GM12801 (cell line): ENCODE results near the gene SEPTIN5.

Source experiments
- TF ChIP-seq, protein P1 (sequence below): IDR thresholded peaks from one replicate; pipeline ENCODE4 v1.5.1; 2011; ENCODE audit warnings: control low read depth; ENCODE audit not compliant: insufficient read length; ENCODE audit errors: extremely low read depth

Gene SEPTIN5

DNA sequence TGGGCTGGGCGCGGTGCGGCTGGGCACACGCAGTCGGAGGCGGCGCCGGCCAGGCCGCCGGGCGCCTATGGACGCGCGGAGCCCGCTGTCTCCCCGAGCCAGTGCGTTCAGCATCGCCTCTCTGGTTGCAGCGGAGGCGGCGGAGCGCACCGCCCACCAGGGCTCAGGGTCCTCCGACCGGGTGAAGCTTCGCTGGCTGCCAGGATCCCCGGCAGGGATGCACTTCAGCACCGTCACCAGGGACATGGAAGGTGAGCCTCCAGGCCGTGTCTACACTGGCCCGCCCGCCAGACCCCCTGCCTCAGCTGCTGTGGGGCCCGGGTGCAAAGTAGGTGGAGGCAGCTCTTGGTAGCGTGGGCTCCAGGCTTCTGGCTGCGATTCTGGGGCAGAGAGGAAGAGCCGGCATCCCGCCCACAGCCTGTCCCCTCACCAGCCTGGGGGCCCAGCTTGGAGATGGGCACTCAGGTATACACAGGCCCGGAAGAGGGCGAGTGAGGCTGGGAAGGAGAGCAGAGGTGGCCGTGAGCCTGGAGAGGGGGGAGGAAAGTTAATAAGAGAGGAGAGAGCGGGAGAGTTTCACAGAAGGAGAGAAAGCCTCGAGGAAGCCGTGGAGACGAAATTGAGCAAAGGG lies 45.2 kb downstream of the SEPTIN5 start:
- TF ChIP-seq, protein P1, sequence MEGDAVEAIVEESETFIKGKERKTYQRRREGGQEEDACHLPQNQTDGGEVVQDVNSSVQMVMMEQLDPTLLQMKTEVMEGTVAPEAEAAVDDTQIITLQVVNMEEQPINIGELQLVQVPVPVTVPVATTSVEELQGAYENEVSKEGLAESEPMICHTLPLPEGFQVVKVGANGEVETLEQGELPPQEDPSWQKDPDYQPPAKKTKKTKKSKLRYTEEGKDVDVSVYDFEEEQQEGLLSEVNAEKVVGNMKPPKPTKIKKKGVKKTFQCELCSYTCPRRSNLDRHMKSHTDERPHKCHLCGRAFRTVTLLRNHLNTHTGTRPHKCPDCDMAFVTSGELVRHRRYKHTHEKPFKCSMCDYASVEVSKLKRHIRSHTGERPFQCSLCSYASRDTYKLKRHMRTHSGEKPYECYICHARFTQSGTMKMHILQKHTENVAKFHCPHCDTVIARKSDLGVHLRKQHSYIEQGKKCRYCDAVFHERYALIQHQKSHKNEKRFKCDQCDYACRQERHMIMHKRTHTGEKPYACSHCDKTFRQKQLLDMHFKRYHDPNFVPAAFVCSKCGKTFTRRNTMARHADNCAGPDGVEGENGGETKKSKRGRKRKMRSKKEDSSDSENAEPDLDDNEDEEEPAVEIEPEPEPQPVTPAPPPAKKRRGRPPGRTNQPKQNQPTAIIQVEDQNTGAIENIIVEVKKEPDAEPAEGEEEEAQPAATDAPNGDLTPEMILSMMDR, result no peak

DNA sequence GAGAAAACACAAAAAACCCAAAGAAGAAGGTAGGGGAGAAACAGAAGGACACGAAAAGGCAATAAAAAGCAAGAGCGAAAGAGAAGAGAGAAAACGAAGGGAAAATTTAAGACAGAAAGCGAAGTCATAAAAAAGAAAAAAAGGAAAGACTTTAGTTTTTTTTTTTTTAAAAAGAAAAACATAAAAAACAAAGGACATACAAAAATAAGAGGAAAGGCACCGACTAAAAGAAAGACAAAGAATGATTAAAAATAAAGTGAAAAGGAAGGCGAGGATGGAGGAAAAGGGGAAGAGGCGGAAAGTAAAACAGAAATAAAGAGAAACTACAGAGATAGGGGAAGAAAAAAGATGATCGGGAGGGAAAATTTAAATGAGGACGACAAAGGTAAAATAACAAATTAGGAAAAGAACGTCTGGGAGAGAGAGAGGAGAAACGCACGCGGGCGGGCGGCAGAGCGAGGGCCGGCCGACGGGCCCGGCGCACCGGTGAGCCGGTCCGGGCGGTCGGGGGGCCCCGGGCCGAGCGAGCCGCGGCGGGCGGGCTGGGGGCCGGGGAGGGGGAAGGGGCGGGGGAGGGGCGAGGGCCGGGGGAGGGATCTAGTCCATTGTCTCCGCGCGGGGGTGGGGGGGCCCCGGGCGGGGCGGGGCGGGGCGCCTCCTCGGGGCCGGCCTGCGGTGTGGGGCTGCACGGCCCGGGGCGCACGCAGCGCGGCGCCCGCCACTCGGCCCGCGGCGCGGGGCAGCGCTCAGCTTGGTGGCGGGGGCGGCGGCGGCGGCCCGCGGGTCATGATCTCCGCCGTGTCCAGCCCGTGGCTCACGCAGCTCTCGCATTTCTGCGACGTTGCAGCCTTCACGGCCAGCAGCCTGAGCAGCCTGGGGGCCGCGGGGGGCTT lies 46.0 kb downstream of the SEPTIN5 start, which contains the start of gene TBX1:
Gene TBX1 (plus strand): TSS at position 721 of the 893 bp plus-strand sequence. CDS start 66 bp downstream, at position 787.
- TF ChIP-seq, protein P1, result no peak

DNA sequence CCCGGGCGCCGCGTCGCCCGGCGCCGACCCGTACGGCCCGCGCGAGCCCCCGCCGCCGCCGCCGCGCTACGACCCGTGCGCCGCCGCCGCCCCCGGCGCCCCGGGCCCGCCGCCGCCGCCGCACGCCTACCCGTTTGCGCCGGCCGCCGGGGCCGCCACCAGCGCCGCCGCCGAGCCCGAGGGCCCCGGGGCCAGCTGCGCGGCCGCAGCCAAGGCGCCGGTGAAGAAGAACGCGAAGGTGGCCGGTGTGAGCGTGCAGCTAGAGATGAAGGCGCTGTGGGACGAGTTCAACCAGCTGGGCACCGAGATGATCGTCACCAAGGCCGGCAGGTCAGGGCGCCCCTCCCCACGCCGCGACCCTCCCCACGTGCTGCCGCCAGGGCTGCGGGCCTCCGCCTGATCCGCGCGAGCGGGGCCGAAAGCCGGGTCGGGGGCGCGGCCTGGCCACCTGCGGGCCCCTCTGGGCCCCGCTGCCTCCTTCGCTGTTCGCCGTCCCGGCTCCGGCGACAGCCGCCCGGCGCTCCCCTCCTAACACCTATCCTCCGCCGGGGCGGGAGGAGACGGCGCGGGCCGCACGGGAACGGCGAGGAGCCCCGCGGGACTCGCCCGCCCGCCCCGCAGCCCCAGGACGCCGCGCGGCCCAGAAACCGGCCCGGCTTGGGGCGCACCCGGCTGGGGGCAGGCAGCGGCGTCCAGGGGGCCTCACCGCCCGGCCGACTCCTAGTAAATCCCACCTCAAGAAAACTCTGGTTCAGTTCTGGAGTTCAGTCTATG lies 46.8 kb downstream of the SEPTIN5 start:
- TF ChIP-seq, protein P1, result no peak

DNA sequence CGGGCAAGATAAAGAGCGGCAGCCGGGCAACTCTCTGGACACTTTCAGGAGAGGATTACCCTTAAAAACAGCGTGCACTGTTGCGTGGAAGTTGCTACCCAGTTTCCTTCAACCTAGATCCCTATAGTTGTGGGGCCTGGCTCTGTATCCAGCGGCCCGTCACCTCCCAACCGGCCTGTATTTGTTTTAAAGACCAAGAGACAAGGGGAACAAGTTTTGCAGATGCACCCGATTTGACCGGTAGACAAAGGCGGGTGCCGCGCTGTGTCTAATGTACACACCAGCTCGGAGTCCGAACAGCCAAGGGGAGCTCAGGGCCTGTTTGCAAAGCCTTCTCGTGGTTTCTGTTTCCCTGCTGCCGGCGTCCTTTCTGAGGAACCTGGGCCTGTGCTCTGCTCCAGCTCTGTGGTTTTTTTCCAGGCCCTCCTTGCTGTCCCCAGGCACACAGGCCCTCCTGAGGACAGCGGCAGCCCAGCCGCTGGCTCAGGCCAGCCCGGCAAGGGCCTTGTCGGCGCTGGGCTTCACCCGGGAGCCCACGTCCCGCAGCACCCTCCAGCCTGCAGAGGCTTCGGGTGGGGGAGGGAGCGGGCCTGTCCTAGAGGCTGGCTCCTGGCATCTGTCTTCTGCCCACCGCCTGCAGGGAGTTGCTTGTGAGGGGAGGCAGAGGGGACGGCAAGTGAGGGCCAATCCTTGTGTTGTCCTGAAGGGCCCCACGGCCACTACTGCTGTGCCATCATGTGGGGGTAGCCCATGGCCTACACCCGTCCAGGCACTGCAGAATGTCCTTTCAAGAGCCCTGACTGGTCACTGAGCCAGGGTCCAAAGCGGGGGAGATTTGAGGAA lies 47.6 kb downstream of the SEPTIN5 start:
- TF ChIP-seq, protein P1, result no peak

DNA sequence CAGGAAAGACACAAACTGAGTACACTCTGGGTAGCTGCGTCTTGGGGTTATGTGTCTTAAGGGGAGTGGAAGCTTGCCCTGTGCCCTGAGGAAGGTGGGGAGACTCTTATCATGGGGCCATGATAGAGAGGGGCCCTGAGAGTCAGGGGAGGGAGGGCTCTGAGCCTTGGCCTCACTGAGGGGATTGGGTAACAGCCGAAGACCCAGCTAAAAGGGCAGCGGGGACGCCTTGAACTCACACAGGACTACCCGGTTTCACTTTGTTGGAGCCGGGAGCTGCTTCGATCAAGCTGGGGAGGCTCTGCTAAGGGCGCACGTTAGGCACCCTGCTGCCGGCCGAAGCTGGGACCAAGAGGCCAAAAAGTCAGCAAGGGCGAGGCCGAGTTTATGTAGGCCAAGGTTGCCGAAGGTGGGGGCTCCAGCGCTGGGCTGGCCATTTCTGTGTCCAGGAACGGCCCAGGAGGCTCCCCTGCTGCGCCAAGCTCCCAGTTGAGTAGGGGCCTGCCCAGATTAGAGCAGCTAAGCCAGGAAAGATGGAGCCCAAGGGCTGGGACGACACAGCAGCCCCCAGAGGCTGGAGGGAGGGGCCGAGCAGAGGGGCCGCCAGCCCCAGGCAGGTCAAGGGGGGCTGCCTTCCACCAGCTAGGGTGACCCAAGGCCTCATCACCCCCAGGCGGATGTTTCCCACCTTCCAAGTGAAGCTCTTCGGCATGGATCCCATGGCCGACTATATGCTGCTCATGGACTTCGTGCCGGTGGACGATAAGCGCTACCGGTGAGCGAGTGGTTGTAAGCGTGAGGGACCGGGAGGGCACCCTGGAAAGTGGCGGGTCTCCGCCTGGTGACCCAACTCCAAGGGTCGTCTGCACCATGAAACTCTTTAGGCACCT lies 48.5 kb downstream of the SEPTIN5 start:
- TF ChIP-seq, protein P1, result no peak

DNA sequence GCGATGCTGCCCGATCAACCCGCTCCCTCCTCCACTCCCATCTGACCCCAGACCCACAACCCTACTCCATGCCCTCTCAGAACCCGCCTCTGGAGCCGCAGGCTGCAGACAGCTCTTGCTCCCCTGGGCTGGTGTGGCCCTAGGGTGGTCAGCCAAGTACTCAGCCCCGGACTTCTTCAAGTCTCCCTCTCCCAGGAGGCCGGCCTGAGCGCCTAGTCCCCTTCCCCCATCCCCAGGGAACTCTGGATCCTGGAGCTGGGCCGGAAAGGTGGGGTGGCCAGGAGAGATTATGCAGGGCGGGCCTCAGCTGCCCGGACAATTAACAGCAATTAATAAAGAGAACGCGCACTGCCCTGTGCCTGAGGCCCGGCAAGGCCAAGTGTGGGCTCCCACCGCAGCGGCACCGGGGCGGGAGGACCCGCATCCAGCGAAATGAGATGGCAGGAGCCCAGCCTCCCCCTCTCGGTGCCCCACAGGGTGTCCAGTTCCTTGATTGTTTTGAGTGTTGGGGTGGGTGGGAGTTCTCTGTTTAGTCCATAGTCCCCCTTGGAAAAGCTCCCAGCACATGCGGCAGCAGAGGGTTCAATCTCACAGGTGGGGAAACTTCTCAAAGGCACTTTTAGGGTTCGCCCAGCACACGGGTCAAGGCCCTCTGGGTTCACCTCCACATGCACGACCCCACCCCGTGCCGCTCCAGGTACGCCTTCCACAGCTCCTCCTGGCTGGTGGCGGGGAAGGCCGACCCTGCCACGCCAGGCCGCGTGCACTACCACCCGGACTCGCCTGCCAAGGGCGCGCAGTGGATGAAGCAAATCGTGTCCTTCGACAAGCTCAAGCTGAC lies 49.4 kb downstream of the SEPTIN5 start:
- TF ChIP-seq, protein P1, result no peak
